Ishikawa (cell line): ENCODE data around the gene TMEM89.

Source experiments
- CEBPB ChIP-seq: IDR thresholded peaks from 2 replicates; pipeline ENCODE4 v1.6.1; 2012
- CREB1 ChIP-seq: IDR thresholded peaks from 2 replicates; pipeline ENCODE4 v1.6.1; 2012; ENCODE audit warnings: low read depth
- EGR1 ChIP-seq: IDR thresholded peaks from 2 replicates; pipeline ENCODE4 v1.6.1; 2012
- EP300 ChIP-seq: IDR thresholded peaks from 2 replicates; pipeline ENCODE4 v1.6.1; 2012; ENCODE audit warnings: borderline replicate concordance
- FOXM1 ChIP-seq: IDR thresholded peaks from 2 replicates; pipeline ENCODE4 v1.6.1; 2012; ENCODE audit warnings: low read depth, borderline replicate concordance
- MAX ChIP-seq: IDR thresholded peaks from 2 replicates; pipeline ENCODE4 v1.6.1; 2012
- NFIC ChIP-seq: IDR thresholded peaks from 2 replicates; pipeline ENCODE4 v1.6.1; 2012
- RAD21 ChIP-seq: IDR thresholded peaks from 2 replicates; pipeline ENCODE4 v1.6.1; 2012; ENCODE audit warnings: low read depth
- TAF1 ChIP-seq: IDR thresholded peaks from 2 replicates; pipeline ENCODE4 v1.6.1; 2012; ENCODE audit warnings: low read depth, mild to moderate bottlenecking
- TCF12 ChIP-seq: IDR thresholded peaks from 2 replicates; pipeline ENCODE4 v1.6.1; 2012; ENCODE audit warnings: low read depth
- TEAD4 ChIP-seq: IDR thresholded peaks from 2 replicates; pipeline ENCODE4 v1.6.1; 2012
- USF1 ChIP-seq: IDR thresholded peaks from 2 replicates; pipeline ENCODE4 v1.6.1; 2012
- YY1 ChIP-seq: IDR thresholded peaks from 2 replicates; pipeline ENCODE4 v1.6.1; 2012; ENCODE audit warnings: low read depth
- ZBTB7A ChIP-seq: IDR thresholded peaks from 2 replicates; pipeline ENCODE4 v1.6.1; 2012; ENCODE audit warnings: low read depth
- TF ChIP-seq, protein P1 (sequence below): IDR thresholded peaks from 2 replicates; pipeline ENCODE4 v1.6.1; 2012; ENCODE audit warnings: low read depth, mild to moderate bottlenecking

The TMEM89 gene

GRCh38 chr3:48656061-48656840, 34.7 kb upstream of the TMEM89 start:
- TF ChIP-seq EP300 (peak; percentile 6; the same call in 1 of the 2 replicates), RAD21 (peak; percentile 38; the same call in 1 of the 2 replicates), TEAD4 (no peak), USF1 (no peak), EGR1 (peak; percentile 19; the same call in 1 of the 2 replicates), MAX (peak; percentile 93), TAF1 (no peak; the same call in 1 of the 2 replicates), TCF12 (no peak; the same call in 1 of the 2 replicates), YY1 (peak; percentile 44; the same call in 1 of the 2 replicates)
- TF ChIP-seq, protein P1, sequence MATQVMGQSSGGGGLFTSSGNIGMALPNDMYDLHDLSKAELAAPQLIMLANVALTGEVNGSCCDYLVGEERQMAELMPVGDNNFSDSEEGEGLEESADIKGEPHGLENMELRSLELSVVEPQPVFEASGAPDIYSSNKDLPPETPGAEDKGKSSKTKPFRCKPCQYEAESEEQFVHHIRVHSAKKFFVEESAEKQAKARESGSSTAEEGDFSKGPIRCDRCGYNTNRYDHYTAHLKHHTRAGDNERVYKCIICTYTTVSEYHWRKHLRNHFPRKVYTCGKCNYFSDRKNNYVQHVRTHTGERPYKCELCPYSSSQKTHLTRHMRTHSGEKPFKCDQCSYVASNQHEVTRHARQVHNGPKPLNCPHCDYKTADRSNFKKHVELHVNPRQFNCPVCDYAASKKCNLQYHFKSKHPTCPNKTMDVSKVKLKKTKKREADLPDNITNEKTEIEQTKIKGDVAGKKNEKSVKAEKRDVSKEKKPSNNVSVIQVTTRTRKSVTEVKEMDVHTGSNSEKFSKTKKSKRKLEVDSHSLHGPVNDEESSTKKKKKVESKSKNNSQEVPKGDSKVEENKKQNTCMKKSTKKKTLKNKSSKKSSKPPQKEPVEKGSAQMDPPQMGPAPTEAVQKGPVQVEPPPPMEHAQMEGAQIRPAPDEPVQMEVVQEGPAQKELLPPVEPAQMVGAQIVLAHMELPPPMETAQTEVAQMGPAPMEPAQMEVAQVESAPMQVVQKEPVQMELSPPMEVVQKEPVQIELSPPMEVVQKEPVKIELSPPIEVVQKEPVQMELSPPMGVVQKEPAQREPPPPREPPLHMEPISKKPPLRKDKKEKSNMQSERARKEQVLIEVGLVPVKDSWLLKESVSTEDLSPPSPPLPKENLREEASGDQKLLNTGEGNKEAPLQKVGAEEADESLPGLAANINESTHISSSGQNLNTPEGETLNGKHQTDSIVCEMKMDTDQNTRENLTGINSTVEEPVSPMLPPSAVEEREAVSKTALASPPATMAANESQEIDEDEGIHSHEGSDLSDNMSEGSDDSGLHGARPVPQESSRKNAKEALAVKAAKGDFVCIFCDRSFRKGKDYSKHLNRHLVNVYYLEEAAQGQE, result no peak

DNA sequence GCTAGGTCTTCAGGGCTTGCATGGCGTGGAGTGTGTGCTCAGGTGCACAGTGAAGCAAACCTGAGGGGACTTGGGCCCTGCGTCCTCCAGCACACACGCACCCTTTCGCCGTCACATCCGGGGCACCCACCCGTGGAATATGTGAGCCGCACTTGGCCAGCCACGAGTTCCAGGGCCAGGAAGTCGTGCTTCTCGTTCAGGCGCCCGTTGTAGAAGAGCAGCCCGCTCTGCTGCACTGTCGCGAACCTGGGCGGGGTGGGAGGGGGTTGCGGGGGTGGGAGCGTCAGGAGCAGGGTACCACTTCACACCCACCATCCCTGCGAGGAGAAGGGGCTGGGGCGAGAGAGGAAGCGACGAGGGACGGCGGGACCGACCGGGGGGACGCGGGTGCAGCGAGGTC, 34.0 kb upstream of the TMEM89 start:
- no peak for TF ChIP-seq FOXM1
- no peak for TF ChIP-seq USF1
- TF ChIP-seq EGR1, result no peak
- TF ChIP-seq, protein P1, result no peak
- TF ChIP-seq NFIC, result no peak
- TF ChIP-seq EP300, result no peak
- TF ChIP-seq CEBPB, result no peak
- no peak for TF ChIP-seq TCF12
- no peak for TF ChIP-seq ZBTB7A
- TF ChIP-seq MAX, result no peak

DNA sequence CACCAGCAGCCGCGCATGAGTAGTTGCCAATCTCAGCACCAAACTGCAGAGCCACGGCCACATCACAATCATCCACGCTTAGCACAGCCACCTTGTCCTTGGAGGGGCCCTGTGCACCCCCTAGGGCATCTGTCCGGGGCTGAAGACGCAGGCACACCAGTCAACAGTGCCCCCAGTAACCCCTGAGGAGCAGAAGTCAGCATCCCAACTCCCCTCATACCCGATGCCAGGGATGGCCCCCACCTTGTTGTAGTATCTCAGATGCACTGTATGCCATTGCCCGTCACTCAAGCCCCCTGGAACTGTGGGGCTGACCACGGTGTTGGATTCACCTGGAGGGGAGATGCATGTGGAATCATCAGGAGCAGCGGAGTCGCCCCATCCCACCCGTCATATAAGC, 33.5 kb upstream of the TMEM89 start:
- TF ChIP-seq TEAD4, result no peak
- TF ChIP-seq CEBPB, result no peak
- no peak for TF ChIP-seq CREB1
- TF ChIP-seq ZBTB7A, result no peak
- no peak for TF ChIP-seq EP300
- TF ChIP-seq USF1, result no peak
- TF ChIP-seq FOXM1, result no peak
- no peak for TF ChIP-seq RAD21
- no peak for TF ChIP-seq NFIC
- no peak for TF ChIP-seq TAF1
- TF ChIP-seq, protein P1, result no peak

DNA sequence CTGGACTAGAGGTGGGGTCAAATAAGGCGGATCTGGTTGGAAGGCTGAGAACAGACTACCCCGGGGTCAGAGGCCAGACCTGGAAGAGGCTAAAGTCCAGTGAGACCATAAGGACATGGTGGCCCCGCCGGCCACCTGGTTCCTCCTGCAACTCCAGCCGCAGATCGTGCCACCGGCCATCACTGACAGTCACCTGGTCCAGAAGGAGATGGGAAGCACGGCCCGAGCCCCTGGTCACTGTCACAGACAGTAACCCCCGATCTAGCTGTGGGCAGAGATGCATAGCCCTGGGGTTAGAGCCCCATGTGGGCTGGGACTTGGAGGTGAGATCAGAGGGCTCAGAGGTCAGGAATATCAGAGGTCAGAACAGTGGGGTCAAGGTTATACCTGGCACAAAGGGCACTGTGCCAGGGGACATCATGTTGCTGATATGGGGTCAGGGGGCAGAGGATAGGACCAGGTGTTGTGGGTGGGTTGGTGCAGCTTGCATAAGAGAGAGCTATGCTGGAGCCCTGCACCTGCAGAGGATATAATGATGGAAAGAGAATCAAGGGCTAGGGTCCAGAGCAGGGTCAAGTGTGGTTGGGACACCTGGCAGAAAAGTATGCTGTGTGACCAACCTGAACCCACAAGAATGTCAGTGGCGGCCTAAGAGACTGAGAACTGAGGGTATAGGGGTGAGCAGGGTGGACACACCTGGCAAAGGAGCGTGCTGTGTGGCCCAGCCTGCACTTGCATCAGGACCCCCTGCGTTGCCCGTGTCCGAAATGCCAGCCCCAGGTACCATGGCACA, 31.6 kb upstream of the TMEM89 start:
- TF ChIP-seq EP300 (no peak), MAX (no peak), ZBTB7A (no peak), TEAD4 (no peak)
